Effector memory CD4-positive, alpha-beta T cell (primary cell): ENCODE data around the gene STMN3.

Experiments
- DNase-seq, 3 donors: peaks; one replicate each; pipeline ENCODE4 v3.0.0-alpha.2; 2020
- H3K27ac ChIP-seq: 2 replicates; pipeline ENCODE4 v1.7.0; 2013; ENCODE audit warnings: mild to moderate bottlenecking, low read length, moderate library complexity; ENCODE audit not compliant: insufficient read depth, poor library complexity, severe bottlenecking
- H3K27me3 ChIP-seq: replicated peaks from 2 replicates; pipeline ENCODE4 v1.7.0; 2013; ENCODE audit warnings: mild to moderate bottlenecking, low read length; ENCODE audit not compliant: insufficient read depth, control insufficient read depth, poor library complexity, severe bottlenecking
- H3K36me3 ChIP-seq: 2 replicates; pipeline ENCODE4 v1.7.0; 2013; ENCODE audit warnings: mild to moderate bottlenecking, low read length, moderate library complexity; ENCODE audit not compliant: control insufficient read depth, insufficient read depth
- H3K4me1 ChIP-seq: 2 replicates; pipeline ENCODE4 v1.7.0; 2013; ENCODE audit warnings: low read length, mild to moderate bottlenecking; ENCODE audit not compliant: control insufficient read depth, insufficient read depth, poor library complexity, severe bottlenecking
- H3K4me3 ChIP-seq: 2 replicates; pipeline ENCODE4 v1.7.0; 2013; ENCODE audit warnings: low read length, low read depth, mild to moderate bottlenecking; ENCODE audit not compliant: insufficient read depth, poor library complexity, severe bottlenecking
- H3K9me3 ChIP-seq: 2 replicates; pipeline ENCODE4 v1.7.0; 2013; ENCODE audit warnings: mild to moderate bottlenecking, low read length, moderate library complexity; ENCODE audit not compliant: control insufficient read depth

The STMN3 gene

DNA sequence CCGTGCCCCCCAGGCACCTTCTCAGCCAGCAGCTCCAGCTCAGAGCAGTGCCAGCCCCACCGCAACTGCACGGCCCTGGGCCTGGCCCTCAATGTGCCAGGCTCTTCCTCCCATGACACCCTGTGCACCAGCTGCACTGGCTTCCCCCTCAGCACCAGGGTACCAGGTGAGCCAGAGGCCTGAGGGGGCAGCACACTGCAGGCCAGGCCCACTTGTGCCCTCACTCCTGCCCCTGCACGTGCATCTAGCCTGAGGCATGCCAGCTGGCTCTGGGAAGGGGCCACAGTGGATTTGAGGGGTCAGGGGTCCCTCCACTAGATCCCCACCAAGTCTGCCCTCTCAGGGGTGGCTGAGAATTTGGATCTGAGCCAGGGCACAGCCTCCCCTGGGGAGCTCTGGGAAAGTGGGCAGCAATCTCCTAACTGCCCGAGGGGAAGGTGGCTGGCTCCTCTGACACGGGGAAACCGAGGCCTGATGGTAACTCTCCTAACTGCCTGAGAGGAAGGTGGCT, 44.2 kb upstream of the STMN3 start:
- Histone ChIP-seq H3K9me3 (no peaks in the 10 kb centered on the region), H3K4me3 (no peak overlapping the region), H3K27ac (no peak overlapping the region), H3K27me3 (no peaks in the 10 kb centered on the region), H3K36me3 (peaks cover 8% of the 10 kb centered on the region), H3K4me1 (peaks cover 36% of the 10 kb centered on the region)
- no peak for DNase-seq

DNA sequence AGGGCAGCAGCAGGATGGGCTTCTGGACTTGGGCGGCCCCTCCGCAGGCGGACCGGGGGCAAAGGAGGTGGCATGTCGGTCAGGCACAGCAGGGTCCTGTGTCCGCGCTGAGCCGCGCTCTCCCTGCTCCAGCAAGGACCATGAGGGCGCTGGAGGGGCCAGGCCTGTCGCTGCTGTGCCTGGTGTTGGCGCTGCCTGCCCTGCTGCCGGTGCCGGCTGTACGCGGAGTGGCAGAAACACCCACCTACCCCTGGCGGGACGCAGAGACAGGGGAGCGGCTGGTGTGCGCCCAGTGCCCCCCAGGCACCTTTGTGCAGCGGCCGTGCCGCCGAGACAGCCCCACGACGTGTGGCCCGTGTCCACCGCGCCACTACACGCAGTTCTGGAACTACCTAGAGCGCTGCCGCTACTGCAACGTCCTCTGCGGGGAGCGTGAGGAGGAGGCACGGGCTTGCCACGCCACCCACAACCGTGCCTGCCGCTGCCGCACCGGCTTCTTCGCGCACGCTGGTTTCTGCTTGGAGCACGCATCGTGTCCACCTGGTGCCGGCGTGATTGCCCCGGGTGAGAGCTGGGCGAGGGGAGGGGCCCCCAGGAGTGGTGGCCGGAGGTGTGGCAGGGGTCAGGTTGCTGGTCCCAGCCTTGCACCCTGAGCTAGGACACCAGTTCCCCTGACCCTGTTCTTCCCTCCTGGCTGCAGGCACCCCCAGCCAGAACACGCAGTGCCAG, 43.6 kb upstream of the STMN3 start, which contains the start of gene TNFRSF6B:
Gene TNFRSF6B (plus strand): TSS at position 25 of the 729 bp plus-strand sequence. CDS start 116 bp downstream, at position 141.
- H3K27me3 ChIP-seq, result no peaks in the 10 kb centered on the region
- peak within 1 kb of the TSS; percentile 37 for H3K4me3 ChIP-seq
- no peak for DNase-seq
- H3K36me3 ChIP-seq, result peaks cover 8% of the 10 kb centered on the region
- no peaks in the 10 kb centered on the region for H3K9me3 ChIP-seq
- peaks cover 32% of the 10 kb centered on the region for H3K4me1 ChIP-seq
- no peak within 1 kb of the TSS for H3K27ac ChIP-seq

DNA sequence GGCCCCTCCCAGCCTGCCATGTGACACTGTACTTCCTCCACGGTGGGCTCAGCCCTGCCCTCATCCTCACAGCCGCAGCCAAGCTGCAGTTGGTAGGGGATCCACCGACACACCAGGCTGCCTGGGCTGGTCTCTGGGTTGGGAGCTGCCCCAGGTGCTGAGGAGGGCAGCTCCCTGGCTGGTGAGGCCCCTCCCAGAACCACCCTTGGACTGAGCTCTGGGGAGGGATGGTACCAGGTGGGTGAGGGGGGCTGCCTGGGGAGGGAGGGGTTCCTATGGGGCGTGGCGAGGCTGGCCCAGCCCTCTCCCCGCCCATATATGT, 43.0 kb upstream of the STMN3 start:
- no peaks in the 10 kb centered on the region for H3K27me3 ChIP-seq
- peaks cover 27% of the 10 kb centered on the region for H3K4me1 ChIP-seq

DNA sequence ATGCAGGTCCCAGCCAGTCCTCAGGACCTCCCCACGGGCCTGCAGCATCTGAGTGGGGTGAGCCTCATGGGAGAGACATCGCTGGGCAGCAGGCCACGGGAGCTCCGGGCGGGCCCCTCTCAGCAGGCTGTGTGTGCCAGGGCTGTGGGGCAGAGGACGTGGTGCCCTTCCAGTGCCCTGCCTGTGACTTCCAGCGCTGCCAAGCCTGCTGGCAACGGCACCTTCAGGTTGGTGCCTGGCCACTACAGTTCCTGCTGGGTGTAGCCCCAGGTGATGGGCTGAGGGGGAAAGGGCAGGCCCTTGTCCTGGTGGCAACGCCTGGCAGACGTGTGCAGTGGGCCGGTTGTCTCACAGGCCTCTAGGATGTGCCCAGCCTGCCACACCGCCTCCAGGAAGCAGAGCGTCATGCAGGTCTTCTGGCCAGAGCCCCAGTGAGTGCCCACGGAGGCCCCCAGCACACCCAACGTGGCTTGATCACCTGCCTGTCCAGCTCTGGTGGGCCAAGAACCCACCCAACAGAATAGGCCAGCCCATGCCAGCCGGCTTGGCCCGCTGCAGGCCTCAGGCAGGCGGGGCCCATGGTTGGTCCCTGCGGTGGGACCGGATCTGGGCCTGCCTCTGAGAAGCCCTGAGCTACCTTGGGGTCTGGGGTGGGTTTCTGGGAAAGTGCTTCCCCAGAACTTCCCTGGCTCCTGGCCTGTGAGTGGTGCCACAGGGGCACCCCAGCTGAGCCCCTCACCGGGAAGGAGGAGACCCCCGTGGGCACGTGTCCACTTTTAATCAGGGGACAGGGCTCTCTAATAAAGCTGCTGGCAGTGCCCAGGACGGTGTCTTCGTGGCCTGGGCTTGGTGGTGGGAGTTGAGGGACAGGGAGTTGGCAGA, 42.4 kb upstream of the STMN3 start:
- Histone ChIP-seq H3K36me3 (peaks cover 8% of the 10 kb centered on the region), H3K27me3 (no peaks in the 10 kb centered on the region), H3K4me3 (no peak overlapping the region), H3K9me3 (no peaks in the 10 kb centered on the region), H3K4me1 (peaks cover 22% of the 10 kb centered on the region), H3K27ac (no peak overlapping the region)
- no peak for DNase-seq

More for the DNA sequence above, 43.0 kb upstream of the STMN3 start:
- H3K9me3 ChIP-seq, result no peaks in the 10 kb centered on the region
- H3K36me3 ChIP-seq, result peaks cover 8% of the 10 kb centered on the region
- DNase-seq, result no peak
- no peak overlapping the region for H3K4me3 ChIP-seq
- H3K27ac ChIP-seq, result no peak overlapping the region

DNA sequence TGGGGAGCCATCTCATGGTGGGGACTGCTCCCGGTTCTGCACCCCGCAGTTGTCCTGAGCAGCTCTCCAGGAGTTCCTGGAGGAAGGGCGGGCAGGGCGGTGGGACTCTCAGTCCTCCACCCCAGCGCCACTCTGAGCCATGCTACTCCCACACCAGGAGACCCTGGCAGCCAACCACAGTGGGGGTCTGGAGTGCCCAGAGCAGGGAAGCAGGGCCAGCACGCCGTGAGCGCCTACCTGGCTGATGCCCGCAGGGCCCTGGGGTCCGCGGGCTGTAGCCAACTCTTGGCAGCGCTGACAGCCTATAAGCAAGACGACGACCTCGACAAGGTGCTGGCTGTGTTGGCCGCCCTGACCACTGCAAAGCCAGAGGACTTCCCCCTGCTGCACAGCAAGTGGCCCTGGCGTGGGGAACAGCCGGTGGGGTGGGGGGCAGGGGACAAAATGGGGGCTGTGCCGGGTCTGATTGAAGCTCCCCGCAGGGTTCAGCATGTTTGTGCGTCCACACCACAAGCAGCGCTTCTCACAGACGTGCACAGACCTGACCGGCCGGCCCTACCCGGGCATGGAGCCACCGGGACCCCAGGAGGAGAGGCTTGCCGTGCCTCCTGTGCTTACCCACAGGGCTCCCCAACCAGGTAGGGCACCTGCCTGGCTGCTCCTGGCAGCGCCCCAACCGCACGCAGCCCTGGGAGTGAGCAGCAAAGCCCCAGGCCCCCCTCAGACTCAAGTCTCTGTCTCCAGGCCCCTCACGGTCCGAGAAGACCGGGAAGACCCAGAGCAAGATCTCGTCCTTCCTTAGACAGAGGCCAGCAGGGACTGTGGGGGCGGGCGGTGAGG, 41.6 kb upstream of the STMN3 start:
- H3K27ac ChIP-seq, result no peak overlapping the region
- peaks cover 22% of the 10 kb centered on the region for H3K4me1 ChIP-seq
- no peaks in the 10 kb centered on the region for H3K9me3 ChIP-seq

DNA sequence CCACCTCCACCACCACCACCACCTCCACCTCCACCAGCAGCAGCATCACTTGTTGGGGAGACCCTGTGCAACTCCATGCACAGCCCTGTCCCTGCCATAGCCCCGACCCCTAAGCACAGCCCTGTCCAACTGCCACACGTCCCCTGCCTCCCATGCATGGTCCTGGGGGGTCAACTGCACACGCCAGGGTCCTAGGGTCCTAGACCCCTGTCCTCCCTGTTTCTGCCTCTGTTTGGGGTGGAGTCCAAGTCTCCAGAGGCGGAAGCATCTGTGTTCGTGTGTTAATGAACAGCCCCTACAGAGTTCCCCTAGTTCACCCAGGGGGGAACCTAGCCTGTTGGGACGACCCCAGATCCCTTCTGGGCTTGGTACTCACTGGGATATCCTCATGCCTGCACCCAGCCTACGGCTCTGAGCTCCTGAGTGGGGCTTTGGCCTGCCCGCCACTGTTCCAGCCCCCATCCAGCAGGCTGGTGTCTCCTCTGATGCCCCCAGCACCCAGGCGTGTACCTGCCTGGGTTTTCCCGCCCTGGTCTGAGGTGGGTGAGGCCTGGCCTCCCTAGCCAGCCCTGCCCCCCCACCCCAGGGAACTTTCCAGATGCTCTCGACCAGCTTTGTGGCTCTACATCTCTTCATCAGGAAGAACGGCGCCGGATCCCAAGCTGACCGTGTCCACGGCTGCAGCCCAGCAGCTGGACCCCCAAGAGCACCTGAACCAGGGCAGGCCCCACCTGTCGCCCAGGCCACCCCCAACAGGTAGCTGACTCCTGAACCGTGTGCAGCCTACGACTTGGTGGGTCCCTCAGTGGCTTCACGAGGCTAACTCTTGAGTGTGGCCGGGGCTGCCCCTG, 40.7 kb upstream of the STMN3 start:
- Histone ChIP-seq H3K4me3 (no peak overlapping the region), H3K36me3 (peaks cover 8% of the 10 kb centered on the region), H3K27ac (no peak overlapping the region), H3K9me3 (no peaks in the 10 kb centered on the region), H3K27me3 (no peaks in the 10 kb centered on the region), H3K4me1 (peaks cover 21% of the 10 kb centered on the region)
- no peak for DNase-seq

More for the DNA sequence above, 41.6 kb upstream of the STMN3 start:
- no peak for DNase-seq
- no peaks in the 10 kb centered on the region for H3K27me3 ChIP-seq
- peaks cover 8% of the 10 kb centered on the region for H3K36me3 ChIP-seq
- H3K4me3 ChIP-seq, result no peak overlapping the region

DNA sequence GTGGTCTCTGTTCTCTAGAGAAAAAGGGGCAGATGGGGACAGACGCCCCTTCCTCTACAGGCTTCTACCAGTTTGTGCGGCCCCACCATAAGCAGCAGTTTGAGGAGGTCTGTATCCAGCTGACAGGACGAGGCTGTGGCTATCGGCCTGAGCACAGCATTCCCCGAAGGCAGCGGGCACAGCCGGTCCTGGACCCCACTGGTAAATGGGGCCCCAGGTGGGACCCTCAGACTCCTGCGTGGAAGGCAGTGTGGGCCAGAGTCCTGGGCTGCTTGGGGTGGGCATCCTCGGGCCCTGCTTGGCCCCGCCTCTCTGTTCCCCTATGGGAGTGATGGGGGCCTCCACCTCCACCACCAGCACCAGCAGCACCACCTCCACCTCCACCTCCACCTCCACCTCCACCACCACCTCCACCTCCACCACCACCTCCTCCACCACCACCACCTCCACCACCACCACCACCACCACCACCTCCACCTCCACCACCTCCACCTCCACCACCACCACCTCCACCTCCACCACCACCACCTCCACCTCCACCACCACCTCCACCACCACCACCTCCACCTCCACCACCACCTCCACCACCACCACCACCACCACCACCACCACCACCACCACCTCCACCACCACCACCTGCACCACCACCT, 40.0 kb upstream of the STMN3 start:
- Histone ChIP-seq H3K27ac (no peak overlapping the region), H3K4me3 (no peak overlapping the region), H3K27me3 (no peaks in the 10 kb centered on the region), H3K9me3 (no peaks in the 10 kb centered on the region), H3K4me1 (peaks cover 16% of the 10 kb centered on the region), H3K36me3 (peaks cover 8% of the 10 kb centered on the region)
- DNase-seq, result no peak

DNA sequence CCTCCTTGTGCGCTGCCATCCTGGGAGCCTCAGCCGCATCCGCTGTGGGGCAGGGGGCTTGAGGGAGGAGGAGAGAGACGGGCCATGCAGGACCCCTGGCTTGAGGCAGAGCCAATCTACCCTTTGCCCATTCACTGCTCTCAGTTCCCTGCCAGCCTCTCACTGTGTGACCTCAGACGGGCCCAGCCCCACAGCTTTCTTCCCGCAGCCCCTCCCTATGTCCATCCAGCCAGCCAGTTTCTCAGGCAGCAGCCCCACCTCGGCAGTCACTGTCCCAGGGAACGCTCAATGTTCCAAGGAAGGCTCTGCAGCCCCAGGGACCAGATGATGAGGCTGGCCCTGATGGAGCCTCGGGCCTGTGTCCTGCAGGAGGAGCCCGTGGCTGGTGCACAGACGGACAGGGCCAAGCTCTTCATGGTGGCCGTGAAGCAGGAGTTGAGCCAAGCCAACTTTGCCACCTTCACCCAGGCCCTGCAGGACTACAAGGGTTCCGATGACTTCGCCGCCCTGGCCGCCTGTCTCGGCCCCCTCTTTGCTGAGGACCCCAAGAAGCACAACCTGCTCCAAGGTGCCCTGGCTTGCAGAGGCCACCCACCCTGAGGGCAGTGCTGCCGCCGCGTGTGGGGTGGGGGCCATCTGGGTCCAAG, 39.3 kb upstream of the STMN3 start:
- Histone ChIP-seq H3K4me3 (no peak overlapping the region), H3K9me3 (no peaks in the 10 kb centered on the region), H3K4me1 (peaks cover 19% of the 10 kb centered on the region), H3K36me3 (peaks cover 8% of the 10 kb centered on the region), H3K27ac (no peak overlapping the region), H3K27me3 (no peaks in the 10 kb centered on the region)
- no peak for DNase-seq
